GM21423 (cell line): ENCODE data around the gene TTLL5.
"Not testable (repeated sequence)": the region's sequence is repeated elsewhere in the genome, so short reads cannot be mapped to it uniquely, and the experiment has no call there.

Source experiments
- ATAC-seq: cut with Tn5 transposase; IDR thresholded peaks from one replicate; pipeline ENCODE4 v1.9.1; 2021; ENCODE audit warnings: mild to moderate bottlenecking, moderate library complexity; ENCODE audit not compliant: unreplicated experiment

TTLL5 gene

DNA sequence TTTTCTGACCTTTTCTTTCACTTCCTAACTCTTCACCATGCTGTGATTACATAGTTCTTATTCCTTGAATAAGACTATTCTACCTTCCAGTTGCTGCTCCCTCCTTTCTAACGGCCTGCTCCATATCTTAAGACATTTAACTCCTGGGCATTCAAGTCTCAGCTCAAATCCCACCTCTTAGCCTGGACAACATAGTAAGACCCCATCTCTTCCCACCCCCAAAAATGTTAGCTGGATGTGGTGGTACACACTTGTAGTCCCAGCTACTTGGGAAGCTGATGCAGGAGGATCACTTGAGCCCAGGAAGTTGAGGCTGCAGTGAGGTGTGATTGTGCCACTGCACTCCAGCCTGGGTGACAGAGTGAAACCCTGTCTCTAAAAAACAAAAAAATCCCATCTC is 11.3 kb upstream of the TTLL5 start:
- ATAC-seq = no peak

DNA sequence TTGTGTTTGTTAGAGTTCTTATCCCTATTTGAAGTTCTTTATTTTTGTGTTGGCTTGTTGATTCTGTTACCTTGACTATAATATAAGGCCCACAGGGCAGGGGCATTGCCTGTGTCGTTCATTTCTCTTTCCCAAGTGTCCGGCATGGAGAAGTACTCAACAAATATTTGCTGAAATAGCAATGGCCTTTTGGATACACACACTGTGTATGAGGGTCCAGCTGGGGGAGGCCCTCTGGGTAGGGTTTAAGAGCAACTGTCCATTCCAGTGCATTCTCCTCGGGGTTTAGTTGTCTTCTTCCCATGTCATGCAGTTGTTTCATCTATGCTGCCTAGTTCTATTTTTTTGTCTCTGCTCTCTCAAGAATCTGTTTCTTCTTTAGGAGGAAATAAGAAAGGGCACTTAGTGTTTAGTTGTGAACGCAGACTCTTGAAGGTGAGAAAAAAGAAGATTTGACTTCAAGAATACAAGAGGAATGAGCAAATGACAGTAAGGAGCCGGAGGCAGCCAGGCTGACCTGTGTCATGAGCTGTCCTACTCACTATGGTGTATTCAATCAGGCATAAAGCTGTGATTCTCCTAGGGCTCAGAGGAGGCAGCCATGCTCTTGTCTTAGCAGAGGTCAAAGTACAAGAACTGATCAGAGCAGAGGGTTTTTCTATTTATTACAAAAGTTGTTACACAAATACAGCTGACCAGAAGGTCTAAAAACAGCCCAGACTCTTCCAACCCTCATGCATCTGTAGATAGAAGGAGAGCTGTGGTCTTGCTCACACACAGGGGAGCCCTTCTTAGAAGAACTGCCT is 10.6 kb upstream of the TTLL5 start:
- ATAC-seq = no peak

DNA sequence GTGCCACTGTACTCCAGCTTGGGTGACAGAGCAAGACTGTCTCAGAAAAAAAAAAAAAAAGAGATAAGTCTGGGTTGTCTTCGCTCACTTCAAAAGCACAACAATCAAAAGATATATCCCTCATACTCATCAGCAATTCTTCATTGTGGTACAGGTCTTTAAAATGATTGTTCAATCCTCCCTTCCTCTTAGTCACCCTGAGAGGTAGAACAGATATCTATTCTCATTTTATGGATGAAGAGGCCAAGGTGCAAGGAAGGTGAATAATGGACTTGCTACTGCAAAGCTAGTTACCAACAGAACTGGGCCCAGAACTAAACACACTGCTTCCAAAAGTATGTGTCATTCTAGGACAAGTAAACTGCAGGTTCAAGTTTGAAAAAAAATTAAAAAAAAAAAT is 7.5 kb upstream of the TTLL5 start:
- ATAC-seq = no peak

DNA sequence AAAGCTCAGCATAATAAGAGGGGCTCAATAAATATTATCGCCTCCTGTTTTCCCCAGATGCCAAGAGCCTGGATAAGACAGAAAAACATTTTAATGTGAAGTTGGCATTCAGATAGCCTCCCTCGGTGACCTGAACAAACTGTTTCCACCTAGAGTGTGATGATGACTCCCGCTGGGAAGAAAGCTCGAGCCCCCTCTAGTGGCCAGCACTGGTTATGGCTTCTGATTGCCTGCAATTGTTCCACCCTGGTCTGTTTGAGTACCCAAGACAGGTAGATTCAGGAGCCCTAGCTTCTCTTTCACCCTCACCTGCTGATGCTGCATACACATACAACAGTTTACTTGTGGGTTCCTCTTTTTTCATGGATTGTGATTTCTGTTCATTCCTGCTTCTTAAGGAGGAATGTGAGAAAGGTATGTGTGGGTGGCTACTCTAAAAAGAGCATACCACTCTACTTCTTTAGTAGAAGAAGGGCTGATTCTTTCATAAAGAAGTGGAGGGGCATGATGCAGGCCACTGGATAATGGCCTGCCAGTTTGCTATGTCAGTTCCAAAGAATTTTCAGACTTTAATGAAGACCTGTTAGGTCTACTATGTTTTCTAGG is 6.8 kb upstream of the TTLL5 start:
- ATAC-seq = peak; percentile 62

DNA sequence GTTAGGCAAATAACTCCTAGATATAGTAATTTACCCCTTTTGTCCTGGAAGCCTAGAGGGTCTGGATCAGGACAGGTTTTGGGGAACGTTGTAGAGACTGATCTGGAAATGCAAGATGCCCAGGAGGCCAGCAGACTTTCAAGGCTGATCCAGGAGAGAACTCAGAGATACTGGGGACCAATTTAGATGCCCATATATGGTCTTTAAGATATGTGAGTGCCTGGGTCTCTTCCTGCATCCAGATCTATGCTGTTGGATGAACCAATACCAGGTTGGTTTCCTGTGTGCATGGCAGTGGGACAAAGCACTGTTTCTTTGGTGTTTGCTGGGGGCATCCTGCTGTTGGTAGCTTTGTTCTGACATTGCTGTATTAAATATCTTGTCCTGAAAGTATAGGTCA is 5.8 kb upstream of the TTLL5 start:
- ATAC-seq = no peak

DNA sequence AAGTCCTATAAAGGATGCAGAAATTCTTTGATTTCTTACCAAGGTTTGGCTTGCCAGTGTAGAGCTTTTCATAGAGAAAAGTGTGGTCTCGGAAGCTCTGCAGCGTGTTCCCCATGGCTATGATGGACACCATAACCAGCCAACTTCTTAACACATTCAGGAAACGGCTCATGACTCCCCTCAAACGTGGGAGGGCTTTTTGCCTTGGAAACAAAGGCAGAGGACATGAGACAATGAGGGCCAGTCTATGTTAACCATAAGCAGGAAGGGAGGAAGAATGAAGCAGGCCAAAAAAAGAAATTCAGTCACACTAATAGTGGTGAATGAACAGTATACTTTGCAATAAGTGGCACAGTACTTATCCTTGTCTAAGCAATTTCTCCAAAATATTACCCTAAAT is 3.7 kb upstream of the TTLL5 start:
- ATAC-seq = no peak

DNA sequence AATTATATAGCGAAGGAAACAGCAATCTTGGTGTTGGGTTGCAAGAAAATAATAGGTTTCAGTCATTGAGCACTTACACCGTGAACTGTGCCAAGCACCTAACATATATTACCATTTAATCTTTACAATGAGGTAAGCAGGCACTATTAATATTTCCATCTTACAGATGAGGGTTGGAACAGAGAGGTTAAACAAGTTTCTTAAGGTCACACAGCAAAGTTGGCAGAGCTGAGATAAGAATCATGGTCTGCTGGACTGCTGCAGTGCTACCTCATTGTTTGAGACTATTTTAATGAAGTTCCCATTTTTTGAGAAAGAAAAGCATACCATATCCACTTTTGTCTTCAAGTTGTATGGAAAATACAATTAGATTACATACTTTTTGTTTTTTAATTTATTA is 2.1 kb upstream of the TTLL5 start:
- ATAC-seq = no peak

DNA sequence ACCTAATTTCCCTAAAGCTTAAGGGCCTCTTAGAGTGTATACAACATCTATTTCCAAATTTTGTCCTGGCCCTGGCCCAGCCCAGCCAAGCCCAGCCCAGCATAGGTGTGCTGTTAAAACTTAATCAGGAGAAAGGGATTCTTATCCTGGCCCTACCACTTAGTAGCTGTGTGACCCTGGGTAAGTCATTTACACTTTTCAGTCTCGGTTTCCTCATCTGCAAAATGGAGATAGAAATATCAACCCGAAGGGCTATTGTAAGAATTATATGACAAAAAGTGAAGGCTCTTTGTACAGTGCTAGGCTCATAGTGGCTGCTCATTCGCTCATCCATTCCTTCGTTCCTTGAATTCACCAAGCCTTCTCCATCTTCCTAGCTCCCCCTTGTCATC is 812 bp upstream of the TTLL5 start:
- ATAC-seq = no peak

DNA sequence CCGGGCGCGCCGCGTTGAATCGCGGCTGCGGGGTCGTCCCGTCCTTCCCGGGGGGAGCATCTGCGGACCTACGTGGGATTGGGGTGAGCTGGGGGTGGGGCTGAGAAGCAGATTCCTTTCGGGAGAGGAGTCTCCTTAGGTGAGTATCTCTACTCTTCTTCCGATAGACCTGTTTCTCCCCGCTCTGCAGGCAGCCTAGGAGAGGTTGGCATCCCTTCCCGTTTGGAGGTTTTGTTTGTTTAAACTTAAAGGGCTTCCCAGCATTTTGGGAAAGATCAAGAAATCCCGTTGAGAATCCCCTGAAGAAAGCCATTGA is 411 bp downstream of the TTLL5 start:
- ATAC-seq = no peak

DNA sequence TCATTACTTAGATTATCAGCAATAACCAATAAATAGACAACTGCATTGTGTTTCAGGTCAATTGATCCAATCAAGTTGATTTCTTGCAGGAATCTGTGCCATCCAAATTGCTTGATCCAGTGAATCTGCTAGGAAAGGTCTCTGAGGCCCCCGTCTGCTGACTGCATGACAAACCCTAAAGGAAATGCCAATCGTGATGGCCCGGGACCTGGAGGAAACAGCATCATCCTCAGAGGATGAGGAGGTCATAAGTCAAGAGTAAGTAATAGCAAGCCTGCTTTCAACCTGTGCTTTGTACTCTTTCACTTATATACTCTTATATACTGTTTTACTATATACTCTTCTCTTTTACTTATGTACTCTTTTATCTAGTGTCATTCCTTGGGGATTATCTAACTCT is 1.9 kb downstream of the TTLL5 start:
- no peak for ATAC-seq

DNA sequence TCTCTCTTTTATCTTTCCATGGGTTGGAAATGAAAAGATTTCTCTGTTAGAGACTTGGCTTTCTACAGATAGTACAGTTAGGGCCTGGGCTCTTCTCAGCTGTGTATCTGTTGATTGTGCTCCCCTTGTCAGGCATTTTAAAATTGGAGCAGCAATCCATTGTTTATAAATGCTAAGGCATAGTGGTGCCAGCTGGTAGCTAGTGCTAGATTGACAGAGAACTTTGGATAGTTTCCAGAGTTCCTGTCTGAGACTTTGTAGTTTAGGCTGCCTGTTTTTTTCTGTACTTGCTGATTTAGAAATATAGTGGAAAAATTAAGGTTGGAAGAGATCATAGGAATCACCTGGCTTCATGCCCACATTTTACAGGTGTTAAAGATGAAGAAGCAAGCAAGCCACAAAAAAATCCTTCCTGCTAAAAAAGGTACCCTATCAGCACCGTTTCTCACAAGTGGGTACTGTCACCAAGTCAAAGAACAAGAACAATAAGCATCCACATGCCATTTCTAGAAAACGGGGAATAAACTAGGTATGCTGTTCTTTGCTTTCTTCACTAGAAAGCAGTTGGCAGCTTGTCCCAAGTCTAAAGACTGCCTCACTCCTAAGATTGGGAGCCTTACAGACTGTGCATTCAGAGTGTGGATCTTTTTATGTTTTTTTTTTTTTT is 6.2 kb downstream of the TTLL5 start:
- no peak for ATAC-seq

DNA sequence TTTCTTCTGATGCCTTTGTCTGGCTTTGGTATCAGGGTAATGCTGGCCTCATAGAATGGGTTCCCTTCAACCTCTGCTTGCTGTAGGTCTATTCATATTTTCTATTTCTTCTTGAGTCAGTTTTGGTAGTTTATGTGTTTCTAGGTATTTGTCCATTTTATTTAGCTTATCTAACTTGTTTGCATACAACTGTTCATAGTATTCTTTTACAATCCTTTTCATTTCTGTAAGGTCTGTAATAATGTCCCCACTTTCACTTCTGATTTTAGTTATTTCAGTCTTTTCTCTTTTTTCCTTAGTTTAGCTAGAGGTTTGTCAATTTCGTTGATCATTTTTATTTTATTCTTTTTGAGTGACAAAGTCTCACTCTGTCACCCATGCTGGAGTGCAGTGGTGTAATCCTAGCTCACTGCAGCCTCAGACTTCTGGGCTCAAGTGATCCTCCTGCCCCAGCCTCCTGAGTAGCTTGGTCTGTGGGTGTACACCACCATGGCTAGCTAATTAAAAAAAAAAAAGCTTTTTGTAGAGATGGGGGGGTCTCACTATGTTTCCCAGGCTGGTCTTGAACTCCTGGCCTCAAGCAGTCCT is 11.7 kb downstream of the TTLL5 start:
- no peak for ATAC-seq

DNA sequence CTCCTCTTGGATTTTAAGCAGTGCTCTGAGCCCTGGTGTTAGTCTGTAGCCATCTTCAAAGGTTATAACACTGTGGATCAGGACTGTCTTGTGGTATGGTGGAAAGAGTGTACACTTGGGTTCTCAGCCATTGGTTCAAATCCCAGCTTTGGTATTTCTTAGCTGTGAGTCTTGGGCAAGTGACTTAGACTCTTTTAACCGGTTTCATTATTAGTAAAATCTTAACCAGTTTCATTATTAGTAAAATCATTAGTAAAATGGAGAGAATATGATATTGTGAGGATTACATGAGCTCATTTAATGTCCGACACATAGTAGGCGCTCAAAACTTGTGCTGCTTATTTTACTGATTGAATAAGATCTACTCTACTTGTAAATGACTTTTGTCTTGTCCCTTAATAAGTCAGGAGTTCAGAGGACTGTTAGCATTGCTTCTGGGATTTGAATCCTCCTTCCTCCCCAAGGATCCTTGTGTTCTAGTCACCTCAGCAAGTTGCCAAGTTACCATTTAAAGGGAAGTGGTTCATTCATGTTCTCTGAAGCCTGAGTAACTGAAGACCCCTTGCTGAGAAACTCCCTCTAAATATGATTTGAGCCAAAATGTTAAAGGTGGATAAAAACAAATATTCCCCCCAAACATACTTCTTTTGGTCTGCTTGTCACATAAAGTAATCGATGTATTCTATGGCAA is 12.4 kb downstream of the TTLL5 start:
- no peak for ATAC-seq

DNA sequence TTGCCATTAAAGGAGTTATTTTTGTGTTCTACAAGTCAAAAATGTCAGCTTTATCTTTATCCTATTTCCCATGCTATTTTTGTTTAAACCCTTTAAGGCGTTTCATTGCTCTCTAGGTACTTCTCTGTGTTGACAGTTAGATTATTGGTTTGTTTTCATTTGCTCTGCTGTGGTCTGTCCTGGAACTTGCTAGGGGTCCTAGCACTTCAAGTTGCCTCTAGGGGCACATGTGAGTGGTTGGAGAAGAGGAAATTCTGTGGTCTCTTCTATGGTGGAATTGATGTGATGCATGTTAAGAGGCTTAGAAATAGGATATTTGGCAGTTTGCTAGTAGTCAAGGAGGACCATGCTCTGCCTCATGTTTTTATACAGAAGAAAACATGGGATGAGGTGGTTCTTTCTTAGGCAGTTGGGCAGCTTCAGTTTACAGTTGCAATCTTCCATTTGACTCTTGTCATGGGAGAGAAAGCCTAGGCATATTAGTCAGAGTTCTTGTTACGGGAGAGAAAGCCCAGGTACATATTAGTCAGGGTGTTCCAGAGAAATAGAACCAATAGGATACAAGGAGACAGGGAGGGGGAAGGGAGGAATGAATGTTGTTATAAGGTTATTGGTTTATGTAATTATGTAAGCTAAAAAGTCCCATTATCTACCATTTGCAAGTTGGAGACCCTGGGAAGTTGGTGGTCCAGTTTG is 14.4 kb downstream of the TTLL5 start:
- ATAC-seq = no peak

DNA sequence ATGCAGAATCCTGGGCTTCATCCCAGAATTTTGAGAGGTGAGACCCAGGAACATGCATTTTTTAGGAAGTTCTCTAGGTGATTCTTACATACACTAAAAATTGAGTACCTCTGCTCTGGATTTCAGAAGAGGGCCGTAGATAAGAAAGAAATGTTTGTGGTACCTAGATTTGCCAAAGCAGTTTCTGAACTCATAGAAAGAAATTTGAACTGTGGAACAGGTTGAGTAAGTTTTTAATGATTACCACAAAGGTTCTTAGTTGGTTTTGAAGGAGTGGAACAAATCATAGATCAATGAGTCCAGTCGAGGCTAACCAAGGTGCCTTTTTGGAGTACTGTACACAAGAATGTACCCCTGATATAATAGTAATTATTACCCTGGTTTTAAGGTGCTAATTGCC is 24.9 kb downstream of the TTLL5 start:
- no peak for ATAC-seq

DNA sequence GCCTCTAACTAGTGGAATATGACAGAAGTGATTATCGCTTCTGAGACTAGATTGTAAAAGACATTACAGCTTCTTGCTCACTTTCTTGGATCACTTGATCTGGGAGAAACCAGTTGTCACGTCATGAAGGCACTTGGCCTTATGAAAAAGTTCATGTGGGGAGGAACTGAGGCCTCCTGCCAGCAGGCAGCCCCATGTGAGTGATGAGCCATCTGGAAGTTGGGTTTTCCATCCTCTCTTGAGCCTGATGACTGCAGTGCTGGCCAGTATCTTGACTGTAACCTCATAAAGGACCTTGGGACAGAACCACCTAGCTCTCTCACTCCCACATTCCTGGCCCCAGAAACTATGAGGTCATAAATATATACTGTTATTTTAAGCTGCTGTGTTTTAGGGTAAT is 28.0 kb downstream of the TTLL5 start:
- ATAC-seq = no peak

DNA sequence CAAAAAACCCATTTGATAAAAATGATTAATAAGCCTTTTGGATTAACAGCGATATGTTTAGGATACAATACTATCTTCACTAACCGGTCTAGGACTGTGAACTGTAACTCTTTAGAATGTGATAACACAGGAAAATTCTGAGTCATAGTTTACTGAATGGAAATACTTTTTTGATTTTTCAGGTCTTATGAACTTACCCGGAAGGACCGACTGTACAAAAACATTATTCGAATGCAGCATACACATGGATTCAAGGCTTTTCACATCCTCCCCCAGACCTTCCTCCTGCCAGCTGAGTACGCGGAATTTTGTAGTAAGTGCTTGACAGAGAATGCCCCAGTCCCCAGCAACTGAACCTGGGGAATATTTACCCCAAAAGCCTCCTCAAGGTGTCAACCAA is 29.0 kb downstream of the TTLL5 start:
- no peak for ATAC-seq

DNA sequence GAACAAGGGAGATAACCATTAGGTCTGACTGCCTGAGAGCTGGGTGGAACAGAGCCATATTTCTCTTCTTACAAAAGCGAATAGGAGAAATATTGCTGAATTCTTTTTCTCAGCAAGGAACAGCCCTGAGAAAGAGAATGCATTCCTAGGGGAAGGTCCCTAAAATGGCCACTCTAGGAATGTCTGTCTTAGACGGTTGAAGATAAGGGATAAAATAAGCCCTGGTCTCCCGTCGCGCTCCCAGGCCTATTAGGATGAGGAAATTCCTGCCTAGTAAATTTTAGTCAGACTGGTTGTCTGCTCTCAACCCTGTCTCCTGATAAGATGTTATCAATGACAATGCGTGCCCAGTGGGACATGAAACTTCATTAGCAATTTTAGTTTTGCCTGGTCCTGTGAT is 34.0 kb downstream of the TTLL5 start:
- not testable (repeated sequence) for ATAC-seq

DNA sequence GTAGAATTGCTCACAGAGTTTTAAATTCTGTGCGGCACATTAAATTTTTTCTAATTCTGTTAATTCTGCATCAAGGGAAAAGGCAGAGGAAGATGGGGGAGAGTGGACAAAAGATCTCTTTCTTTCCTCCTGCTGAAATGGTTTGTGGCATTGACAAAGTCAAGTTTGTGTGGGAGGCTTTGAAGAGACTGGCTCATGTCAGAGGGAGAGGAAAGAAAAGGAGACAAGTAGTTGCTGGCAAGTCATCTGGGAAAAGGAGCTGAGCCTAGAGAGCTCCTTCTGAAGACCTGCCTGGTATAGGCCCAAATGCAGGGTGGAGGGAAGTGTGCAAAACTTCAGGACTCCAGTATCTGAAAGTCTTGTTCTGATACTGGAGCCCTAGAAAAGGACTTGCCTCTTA is 36.3 kb downstream of the TTLL5 start:
- ATAC-seq = no peak

DNA sequence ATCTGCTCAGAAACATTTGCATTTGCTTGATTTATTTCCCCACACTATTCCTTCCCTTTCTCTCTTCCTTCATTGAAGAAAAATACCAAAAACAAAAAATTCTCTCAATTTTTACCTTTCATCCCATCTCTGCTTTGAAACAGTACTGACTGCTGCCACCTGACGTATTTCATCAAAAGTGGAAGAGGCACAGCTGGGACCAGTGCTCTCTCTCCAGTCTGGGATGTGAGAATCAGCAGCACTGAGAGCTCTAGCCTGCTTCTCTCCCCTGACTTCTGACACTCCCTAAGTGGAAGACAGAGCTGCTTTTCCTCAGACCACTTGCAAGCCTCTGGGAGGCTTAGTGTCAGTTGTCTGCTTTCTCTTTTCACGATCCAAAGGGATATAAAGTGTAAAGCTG is 36.9 kb downstream of the TTLL5 start:
- ATAC-seq = no peak

DNA sequence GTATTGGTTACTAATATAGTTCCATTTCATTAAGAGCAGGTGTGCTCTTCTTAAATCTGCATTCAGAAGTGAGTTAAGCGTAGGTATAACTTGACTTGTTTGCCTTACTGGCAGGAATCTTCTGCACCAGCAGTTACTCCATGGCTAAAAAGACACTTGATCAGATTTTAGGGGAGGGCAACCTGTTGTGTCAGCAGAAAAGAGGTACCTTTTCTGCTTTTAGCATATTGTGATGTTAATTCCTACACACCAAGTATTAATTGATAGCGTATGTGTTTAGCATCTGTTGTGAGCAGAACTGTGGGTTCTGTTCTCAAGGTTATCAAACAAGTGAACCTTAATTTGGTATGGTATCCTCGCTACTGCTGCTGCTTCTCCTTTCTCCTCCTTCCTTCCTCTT is 38.3 kb downstream of the TTLL5 start:
- no peak for ATAC-seq
